PFSK-1 (cell line): Measurements from ENCODE around the gene CCL25.

Experiments
- FOXP2 ChIP-seq: optimal IDR thresholded peaks from 2 replicates; pipeline ENCODE3; 2011; ENCODE audit warnings: borderline replicate concordance, control low read depth, inconsistent platforms; ENCODE audit not compliant: insufficient read depth; ENCODE audit errors: extremely low read length, extremely low read depth
- POLR2AphosphoS5 ChIP-seq: IDR thresholded peaks from 2 replicates; pipeline ENCODE4 v1.6.1; 2012; ENCODE audit warnings: low read depth, mild to moderate bottlenecking, control low read depth, low read length, moderate library complexity
- REST ChIP-seq, 2 experiments: IDR thresholded peaks; 2 replicates each; pipeline versions ENCODE4 v1.6.1 to v1.8.0; 2011 to 2012; ENCODE audit warnings: low read depth in 2 of 2, low read length in 2 of 2, control low read depth in 1 of 2, inconsistent platforms in 1 of 2, mild to moderate bottlenecking in 1 of 2, moderate library complexity in 1 of 2; ENCODE audit not compliant: insufficient read depth in 1 of 2
- SIN3A ChIP-seq: IDR thresholded peaks from 2 replicates; pipeline ENCODE4 v1.6.1; 2012; ENCODE audit warnings: mild to moderate bottlenecking, low read length, moderate library complexity, borderline replicate concordance; ENCODE audit not compliant: insufficient read depth
- TAF1 ChIP-seq: IDR thresholded peaks from 2 replicates; pipeline ENCODE4 v1.6.1; 2012; ENCODE audit warnings: low read length, control low read depth, borderline replicate concordance; ENCODE audit not compliant: insufficient read depth

The CCL25 gene

GRCh38 chr19:8079988-8080387, 27.4 kb downstream of the CCL25 start:
- TF ChIP-seq FOXP2 (no peak), REST (IDR thresholded peaks at IDR 0.05; ENCODE audit: insufficient read depth in 1 of 2, low read depth in 2 of 2, low read length in 2 of 2) (no peak), SIN3A (no peak), TAF1 (no peak), POLR2AphosphoS5 (no peak)

- TF ChIP-seq FOXP2, result no peak
- no peak for TF ChIP-seq SIN3A
- no peak for TF ChIP-seq POLR2AphosphoS5
- no peak for TF ChIP-seq TAF1
- TF ChIP-seq REST (IDR thresholded peaks at IDR 0.05; ENCODE audit: insufficient read depth in 1 of 2, low read depth in 2 of 2, low read length in 2 of 2), result no peak
Observed at GRCh38 chr19:8080832-8081231, 28.3 kb downstream of the CCL25 start.

- TF ChIP-seq FOXP2 (no peak), SIN3A (no peak), REST (IDR thresholded peaks at IDR 0.05; ENCODE audit: insufficient read depth in 1 of 2, low read depth in 2 of 2, low read length in 2 of 2) (no peak), POLR2AphosphoS5 (no peak), TAF1 (no peak)
Observed at GRCh38 chr19:8081569-8082550, 29.3 kb downstream of the CCL25 start.

- no peak for TF ChIP-seq REST (IDR thresholded peaks at IDR 0.05; ENCODE audit: insufficient read depth in 1 of 2, low read depth in 2 of 2, low read length in 2 of 2)
- TF ChIP-seq POLR2AphosphoS5, result no peak
- TF ChIP-seq FOXP2, result no peak
- TF ChIP-seq TAF1, result no peak
- TF ChIP-seq SIN3A, result no peak
Observed at GRCh38 chr19:8083141-8083540, 30.6 kb downstream of the CCL25 start.

GRCh38 chr19:8084152-8084551, 31.6 kb downstream of the CCL25 start:
- TF ChIP-seq TAF1 (no peak), SIN3A (no peak), REST (IDR thresholded peaks at IDR 0.05; ENCODE audit: insufficient read depth in 1 of 2, low read depth in 2 of 2, low read length in 2 of 2) (no peak), FOXP2 (no peak), POLR2AphosphoS5 (no peak)
